ENCODE measurements around the gene NPC1.
"Not testable (repeated sequence)": the region's sequence is repeated elsewhere in the genome, so short reads cannot be mapped to it uniquely, and the experiment has no call there.

The NPC1 gene

DNA sequence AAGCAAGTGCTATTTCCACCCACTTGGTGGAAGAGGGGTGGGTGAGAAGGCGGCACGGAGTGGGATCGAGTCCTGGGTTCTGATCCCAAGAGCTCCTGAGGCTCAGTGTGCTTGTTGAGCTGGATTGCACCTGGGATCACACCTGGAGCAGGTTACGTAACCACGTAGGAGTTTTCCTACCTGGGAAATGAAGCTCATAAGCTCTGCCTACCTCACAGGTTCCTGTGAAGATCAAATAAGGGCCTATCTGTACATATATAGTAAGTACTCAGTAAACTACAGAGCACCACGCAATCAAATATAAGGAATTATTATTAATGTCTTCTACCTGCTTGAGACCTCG is 11.0 kb downstream of the NPC1 start:
- DNase-seq (ENCODE audit: low read depth in 2 of 2), result no peak

GRCh38 chr18:23574611-23575308 is 11.5 kb downstream of the NPC1 start:
- no peak for DNase-seq (ENCODE audit: low read depth in 2 of 2)

DNA sequence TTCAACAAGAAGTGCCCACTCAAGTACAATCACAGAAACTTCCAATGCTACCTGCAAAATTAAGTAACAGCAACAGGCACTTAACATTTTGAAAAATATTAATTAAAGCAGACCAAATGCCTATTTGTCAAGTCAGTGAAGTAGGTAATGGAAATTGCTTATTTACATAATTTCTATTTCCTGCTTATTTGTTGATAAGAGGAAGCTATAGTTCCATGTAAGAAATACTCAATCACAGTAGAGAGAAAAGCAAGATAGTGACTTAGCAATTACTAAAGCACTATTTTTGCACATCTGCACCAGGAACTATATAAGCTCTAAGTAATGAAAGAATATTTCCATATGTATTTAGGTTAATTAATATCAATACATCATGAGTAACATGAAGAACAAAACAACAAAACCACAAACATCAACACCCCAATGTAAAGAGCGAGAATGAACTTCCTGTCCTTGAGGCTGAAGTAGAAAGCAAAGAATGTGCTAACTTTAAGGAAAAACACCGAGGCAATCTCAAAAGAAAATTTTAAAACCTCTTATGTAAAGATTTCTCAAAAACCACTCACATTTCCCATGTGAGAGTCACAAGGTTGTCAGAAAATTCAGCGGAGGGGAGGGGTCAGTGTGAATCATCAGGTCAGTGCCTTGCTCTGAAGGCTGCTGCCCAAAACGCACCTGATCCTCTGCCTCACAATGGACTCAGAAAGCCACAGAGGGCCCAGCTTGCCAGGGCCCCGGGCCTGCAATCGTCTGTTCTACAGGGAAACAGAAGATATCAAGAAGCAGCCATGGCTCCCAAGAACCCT is 12.5 kb downstream of the NPC1 start:
- peak in 1 of 2 donors; percentile 7 for DNase-seq (ENCODE audit: low read depth in 2 of 2)

DNA sequence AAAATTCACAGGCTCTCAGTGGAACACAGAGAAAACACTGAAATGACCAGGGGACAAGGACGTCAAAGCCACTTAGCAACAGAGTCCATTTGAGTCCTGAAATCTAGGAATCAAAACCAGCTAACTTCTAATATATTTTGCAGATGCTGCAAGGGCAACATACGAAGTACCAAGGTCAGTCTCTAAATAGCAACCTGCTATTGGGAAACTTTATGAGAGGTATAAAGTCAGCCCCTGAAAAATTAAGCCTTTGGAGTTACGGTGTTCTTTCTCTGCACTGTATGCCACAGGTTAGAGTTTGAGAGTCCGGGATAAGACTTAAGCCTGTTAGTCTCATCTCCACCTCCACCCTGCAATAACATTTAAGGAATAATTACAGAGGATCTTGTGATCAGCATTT is 13.3 kb downstream of the NPC1 start:
- DNase-seq (ENCODE audit: low read depth in 2 of 2), result no peak

DNA sequence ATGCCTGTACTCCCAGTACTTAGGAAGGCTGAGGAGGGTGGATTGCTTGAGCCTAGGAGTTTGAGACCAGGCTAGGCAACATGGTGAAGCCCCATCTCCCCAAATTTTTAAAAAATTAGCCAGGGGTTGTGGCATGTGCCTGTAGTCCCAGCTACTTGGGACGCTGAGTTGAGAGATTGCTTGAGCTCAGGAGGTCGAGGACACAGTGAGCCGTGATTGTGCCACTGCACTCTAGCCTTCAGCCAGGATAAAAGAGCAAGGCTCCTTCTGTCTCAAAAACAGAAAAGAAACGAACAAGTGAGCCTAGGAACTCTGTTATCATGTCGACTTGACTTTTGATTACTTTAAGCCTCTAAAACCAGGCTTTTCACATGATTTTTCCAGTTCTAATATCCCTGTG is 13.7 kb downstream of the NPC1 start:
- no peak for DNase-seq (ENCODE audit: low read depth in 2 of 2)

GRCh38 chr18:23572012-23572411 is 14.3 kb downstream of the NPC1 start:
- DNase-seq (ENCODE audit: low read depth in 2 of 2), result no peak

- no peak for DNase-seq (ENCODE audit: low read depth in 2 of 2)
Measured at GRCh38 chr18:23570912-23571504, 15.3 kb downstream of the NPC1 start.

- no peak for DNase-seq (ENCODE audit: low read depth in 2 of 2)
Measured at GRCh38 chr18:23569299-23570063, 16.8 kb downstream of the NPC1 start.

DNA sequence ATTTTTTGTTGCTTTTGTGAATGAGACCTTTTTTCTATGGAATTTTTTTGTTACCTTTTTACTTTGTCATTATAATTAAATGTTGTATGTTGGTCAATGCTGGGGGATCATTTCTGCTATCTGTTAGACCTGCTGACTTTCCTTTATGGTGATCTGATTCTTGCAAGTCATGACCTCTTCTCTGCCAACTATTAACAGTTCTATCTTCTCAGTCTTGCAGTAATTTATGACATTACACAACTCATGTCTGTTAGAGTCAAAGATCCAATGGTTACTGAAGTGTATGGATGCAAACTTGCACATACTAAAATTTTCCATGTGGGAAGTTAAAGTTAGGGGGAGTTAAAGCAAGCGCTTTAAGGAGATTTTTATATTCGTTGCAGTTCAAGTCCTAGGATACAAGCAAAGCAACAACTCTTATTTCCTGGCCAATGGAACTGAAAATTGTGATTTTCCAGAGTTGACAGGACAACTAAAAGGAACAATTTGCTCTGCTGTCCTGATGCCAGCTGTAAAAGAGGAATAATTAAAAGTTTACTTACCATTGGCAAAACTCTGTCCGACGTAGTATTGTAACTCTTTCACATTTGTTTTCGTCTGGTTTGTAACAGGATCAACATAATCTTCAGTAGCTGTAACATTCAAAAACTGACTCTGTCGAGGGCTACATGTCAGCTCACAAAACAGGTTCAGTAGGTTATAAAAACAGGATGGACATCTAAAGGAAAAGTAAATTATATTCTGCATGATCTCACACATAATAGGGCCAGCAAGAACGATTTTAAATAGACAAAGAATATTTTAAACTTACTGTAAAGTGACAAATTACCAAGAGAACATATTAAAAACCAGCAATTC is 17.8 kb downstream of the NPC1 start:
- no peak for DNase-seq (ENCODE audit: low read depth in 2 of 2)

- DNase-seq (ENCODE audit: low read depth in 2 of 2), result no peak
Measured at GRCh38 chr18:23567671-23568070, 18.6 kb downstream of the NPC1 start.

DNA sequence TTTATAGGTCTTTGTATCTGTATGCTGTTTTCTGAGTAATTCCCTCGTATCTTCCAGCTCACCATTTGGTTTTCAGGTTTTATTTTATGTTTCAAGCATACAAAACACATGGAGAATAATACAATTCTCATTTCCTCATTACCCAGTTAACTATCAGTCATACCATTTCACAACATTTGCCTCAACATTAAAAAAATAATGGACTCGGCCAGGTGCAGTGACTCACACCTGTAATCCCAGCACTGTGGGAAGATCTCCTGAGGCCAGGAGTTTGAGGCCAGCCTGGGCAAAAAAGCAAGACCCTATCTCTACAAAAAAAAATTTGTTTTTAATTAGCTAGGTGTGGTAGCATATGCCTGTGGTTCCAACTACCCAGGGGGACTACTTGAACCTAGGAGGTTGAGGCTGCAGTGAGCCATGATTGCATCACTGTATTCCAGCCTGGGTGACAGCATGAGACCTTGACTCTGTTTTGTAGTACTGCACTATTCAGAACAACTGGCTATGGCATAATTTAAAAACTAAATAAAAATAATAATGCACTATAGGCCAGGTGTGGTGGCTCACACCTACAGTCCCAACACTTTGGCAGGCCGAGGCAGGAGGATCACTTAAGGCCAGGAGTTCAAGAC is 20.3 kb downstream of the NPC1 start:
- no peak for DNase-seq (ENCODE audit: low read depth in 2 of 2)

DNA sequence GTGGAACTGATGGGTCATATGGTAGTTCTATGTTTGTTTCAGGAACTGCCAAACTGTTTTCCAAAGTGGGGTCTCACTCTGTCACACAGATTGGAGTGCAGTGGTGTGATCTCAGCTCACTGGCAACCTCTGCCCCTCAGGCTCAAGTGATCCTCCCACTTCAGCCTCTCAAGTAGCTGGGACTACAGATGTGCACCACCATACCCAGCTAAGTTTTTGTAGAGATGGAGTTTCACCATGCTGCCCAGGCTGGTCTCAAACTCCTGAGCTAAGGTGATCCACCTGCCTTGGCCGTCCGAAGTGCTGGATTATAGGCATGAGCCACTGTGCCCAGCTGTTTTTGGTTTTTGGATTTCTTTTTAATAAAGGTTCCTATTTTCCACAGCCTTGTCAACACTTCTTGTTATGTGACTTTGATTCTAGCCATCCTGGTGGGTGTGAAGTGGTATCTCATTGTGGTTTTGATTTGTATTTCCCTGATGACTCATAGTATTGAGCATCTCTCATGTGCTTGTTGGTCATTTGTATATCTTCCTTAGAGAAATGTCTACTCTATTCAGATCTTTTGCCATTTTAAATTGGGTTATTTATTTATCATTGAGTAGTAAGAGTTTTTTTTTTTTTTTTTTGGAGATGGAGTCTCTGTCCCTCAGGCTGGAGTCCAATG is 22.8 kb downstream of the NPC1 start:
- no peak for DNase-seq (ENCODE audit: low read depth in 2 of 2)

GRCh38 chr18:23560186-23560585 is 26.1 kb downstream of the NPC1 start:
- no peak for DNase-seq (ENCODE audit: low read depth in 2 of 2)

DNA sequence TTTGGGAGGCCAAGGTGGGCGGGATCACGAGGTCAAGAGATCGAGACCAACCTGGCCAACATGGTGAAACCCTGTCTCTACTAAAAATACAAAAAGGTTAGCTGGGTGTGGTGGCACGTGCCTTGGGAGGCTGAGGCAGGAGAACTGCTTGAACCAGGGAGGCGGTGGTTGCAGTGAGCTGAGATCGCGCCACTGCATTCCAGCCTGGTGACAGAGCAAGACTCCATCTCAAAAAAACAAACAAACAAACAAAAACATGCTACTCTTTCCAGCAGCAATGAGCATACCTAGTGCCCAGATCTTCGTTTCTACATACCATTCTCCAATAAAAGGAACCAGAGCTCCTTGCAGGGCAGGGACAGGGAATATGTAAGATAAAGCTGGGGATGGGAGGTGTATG is 28.8 kb downstream of the NPC1 start:
- DNase-seq (ENCODE audit: low read depth in 2 of 2), result not testable (repeated sequence)

DNA sequence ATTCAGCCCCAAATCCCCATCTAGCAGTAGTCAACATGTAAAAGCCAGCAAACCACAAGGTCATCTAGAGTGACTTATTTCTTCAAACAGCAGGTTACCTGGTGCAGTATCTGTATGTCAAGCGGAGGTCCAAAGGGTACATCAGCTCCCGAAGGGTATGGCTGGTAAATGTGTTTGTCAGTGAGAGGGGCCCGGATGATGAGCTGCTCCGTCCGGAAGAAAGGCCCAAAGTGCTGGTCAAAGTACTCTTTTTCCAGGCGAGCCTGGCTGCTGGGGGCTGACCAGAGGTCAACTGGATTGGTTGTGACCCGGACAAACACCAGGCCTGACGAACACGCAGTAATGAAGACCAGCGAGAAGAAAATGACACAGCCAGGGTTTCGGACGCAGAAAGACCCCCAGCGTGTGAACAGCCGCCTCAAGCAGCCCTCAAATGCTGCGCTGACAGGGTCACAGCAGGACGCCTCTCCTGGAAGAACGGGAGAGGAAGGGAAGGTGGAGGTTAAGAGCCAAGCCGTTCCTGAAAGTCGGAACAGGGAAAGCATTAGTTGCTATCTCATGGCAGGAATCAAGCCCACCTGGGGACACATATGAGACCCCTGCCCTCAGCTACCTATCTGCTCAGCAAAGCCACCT is 30.0 kb downstream of the NPC1 start:
- no peak for DNase-seq (ENCODE audit: low read depth in 2 of 2)

DNA sequence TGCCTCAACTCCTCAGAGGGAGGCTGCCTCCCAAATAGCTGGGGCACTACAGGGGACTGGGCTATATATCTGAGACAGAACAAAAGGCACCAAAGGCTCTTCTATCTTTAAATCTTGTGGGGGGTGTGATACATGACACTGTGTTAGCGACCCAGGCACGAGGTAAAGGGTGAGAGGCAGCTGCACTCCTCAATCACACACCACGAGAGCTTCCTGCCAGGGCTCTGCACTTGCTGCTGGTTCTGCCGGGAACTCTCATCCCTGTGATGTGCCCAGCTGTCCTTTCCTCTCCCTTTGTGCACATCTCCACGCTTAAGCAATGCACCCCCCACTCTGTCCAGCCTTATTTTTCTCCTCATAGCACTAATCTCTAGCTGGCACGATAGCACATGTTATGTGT is 32.4 kb downstream of the NPC1 start:
- DNase-seq (ENCODE audit: low read depth in 2 of 2), result no peak

- DNase-seq (ENCODE audit: low read depth in 2 of 2), result no peak
Measured at GRCh38 chr18:23552505-23552904, 33.8 kb downstream of the NPC1 start.

GRCh38 chr18:23551978-23552377 is 34.3 kb downstream of the NPC1 start:
- no peak for DNase-seq (ENCODE audit: low read depth in 2 of 2)

DNA sequence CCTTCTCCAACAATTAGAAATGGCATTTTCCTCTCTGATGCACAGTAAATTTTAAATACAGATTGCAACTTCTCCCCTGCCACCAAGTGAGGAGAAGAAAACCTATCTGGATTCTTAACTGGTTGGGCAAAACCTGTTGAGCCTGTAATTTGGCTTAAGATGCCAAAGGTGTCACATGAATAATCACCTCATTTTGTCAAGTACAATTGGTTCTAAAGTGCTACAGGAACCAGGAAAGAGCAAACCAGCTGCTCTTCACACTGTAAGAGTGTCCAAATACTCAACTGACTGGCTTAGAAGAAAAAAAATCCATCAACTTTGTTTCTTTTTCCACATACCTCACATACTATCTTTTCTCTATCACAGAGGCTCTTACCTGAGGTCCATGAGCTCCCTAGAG is 35.4 kb downstream of the NPC1 start:
- DNase-seq (ENCODE audit: low read depth in 2 of 2), result no peak

DNA sequence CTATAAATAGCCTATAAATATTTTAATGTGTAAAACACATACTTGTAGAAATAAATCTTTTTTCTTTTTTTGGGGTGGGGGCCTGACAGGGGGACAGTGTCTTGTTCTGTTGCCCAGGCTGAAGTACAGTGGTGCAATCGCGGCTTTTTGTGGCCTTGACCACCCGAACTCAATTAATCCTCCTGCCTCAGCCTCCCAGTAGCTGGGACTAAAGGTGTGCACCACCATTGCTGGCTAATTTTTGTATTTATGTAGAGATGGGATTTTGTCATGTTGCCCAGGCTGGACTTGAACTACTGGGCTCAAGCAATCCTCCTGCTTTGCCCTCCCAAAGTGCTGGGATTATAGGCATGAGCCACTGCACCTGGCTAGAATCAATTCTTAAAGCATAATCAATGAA is 37.6 kb downstream of the NPC1 start:
- no peak for DNase-seq (ENCODE audit: low read depth in 2 of 2)

All from stimulated activated CD4-positive, alpha-beta T cell treated with anti-CD3 and anti-CD28 coated beads, Interleukin-1b, Interleukin-23, amount 100 ng/mL, for 1 hour (primary cell).